ENCODE results near the gene NUPR1. TPM values are rescaled to one million over a fixed set of nuclear protein-coding genes. Genes with fewer than 3 reads are reported as not detected.

Gene NUPR1
- total and polyA plus RNA-seq, 2 of the 13 experiments (the other 11 are each of a cell fraction or from before 2014, with no cell fraction given) = 18.0 to 25.6 TPM

GRCh38 chr16:28553776-28554633, 15.2 kb upstream of the NUPR1 start, which contains the start of gene SGF29 (continued):
- no peak for TF ChIP-seq ZSCAN12 (CRISPR knock-in tag; IDR thresholded peaks at IDR 0.05)
- no peak for TF ChIP-seq ZNF703 (CRISPR knock-in tag; IDR thresholded peaks at IDR 0.05; ENCODE audit: borderline replicate concordance)
- peak; percentile 89; the same call in 1 of the 2 replicates for TF ChIP-seq RARG (CRISPR knock-in tag; IDR thresholded peaks at IDR 0.05; ENCODE audit: low read depth)
- TF ChIP-seq ZFP36L1 (CRISPR knock-in tag; IDR thresholded peaks at IDR 0.05) = peak; percentile 54; the same call in 1 of the 2 replicates
- TF ChIP-seq ZBTB3 (CRISPR knock-in tag; IDR thresholded peaks at IDR 0.05; ENCODE audit: borderline replicate concordance, low read depth) = peak; percentile 35; the same call in 1 of the 2 replicates
- peak; percentile 99 for TF ChIP-seq RBFOX2 (IDR thresholded peaks at IDR 0.05; ENCODE audit: low read depth, low read length)
- peak; percentile 86 for TF ChIP-seq ASH2L (IDR thresholded peaks at IDR 0.05; ENCODE audit: insufficient read length, low read depth, low read length)
- peak; percentile 89; the same call in 1 of the 2 replicates for TF ChIP-seq NR1H2 (CRISPR knock-in tag; IDR thresholded peaks at IDR 0.05; ENCODE audit: borderline replicate concordance, low read depth)
- TF ChIP-seq SUZ12 (IDR thresholded peaks at IDR 0.05; ENCODE audit: low read depth, low read length) = peak; percentile 75
- peak; percentile 90 for TF ChIP-seq ZNF891 (CRISPR knock-in tag; IDR thresholded peaks at IDR 0.05)
- peak; percentile 82 for TF ChIP-seq MIXL1 (CRISPR knock-in tag; IDR thresholded peaks at IDR 0.05)
- TF ChIP-seq ZNF235 (CRISPR knock-in tag; IDR thresholded peaks at IDR 0.05; ENCODE audit: borderline replicate concordance) = peak; percentile 77; the same call in 1 of the 2 replicates
- peak; percentile 74 for TF ChIP-seq PATZ1 (CRISPR knock-in tag; IDR thresholded peaks at IDR 0.05)
- peak; percentile 92 for TF ChIP-seq ATF1 (CRISPR knock-in tag; IDR thresholded peaks at IDR 0.05)
- TF ChIP-seq SMAD3 (CRISPR knock-in tag; IDR thresholded peaks at IDR 0.05) = peak; percentile 84
- no peak for TF ChIP-seq SRSF9 (IDR thresholded peaks at IDR 0.05; ENCODE audit: borderline replicate concordance, insufficient read depth, low read depth, low read length, poor library complexity, severe bottlenecking)
- TF ChIP-seq ELF4 (CRISPR knock-in tag; IDR thresholded peaks at IDR 0.05; ENCODE audit: borderline replicate concordance) = no peak
- TF ChIP-seq ZNF766 (CRISPR knock-in tag; IDR thresholded peaks at IDR 0.05; ENCODE audit: borderline replicate concordance) = peak; percentile 95; the same call in 1 of the 2 replicates
- peak; percentile 90 for TF ChIP-seq ZNF12 (CRISPR knock-in tag; IDR thresholded peaks at IDR 0.05)
- TF ChIP-seq RORA (CRISPR knock-in tag; IDR thresholded peaks at IDR 0.05) = no peak
- TF ChIP-seq ZNF674 (CRISPR knock-in tag; IDR thresholded peaks at IDR 0.05; ENCODE audit: low read depth) = no peak
- peak; percentile 60; the same call in 1 of the 2 replicates for TF ChIP-seq RERE (CRISPR knock-in tag; IDR thresholded peaks at IDR 0.05; ENCODE audit: low read depth)
